HL-60 (cell line): ENCODE results near the gene PLP2.
"Not testable (repeated sequence)": the region's sequence is repeated elsewhere in the genome, so short reads cannot be mapped to it uniquely, and the experiment has no call there.

Experiments used
- DNase-seq, 2 experiments: peaks; one replicate each; pipeline ENCODE4 v3.0.0-alpha.2; 2010 to 2020; ENCODE audit warnings: low read depth in 1 of 2, low spot score in 1 of 2
- H3K27ac ChIP-seq: fragments of 250-450 bp; sonication (Bioruptor Pico); replicated peaks from 2 replicates; pipeline ENCODE4 v1.5.1; 2020; ENCODE audit warnings: mild to moderate bottlenecking, moderate library complexity
- H3K27me3 ChIP-seq: fragments of 250-450 bp; sonication (Bioruptor Pico); 2 replicates; pipeline ENCODE4 v1.5.1; 2021; ENCODE audit warnings: mild to moderate bottlenecking, moderate library complexity; ENCODE audit not compliant: insufficient read depth, poor library complexity, severe bottlenecking
- H3K4me3 ChIP-seq: replicated peaks from 2 replicates; pipeline ENCODE4 v1.5.1; 2011; ENCODE audit warnings: mild to moderate bottlenecking, control low read depth, low read length; ENCODE audit not compliant: insufficient read depth
- GABPA ChIP-seq: IDR thresholded peaks from 2 replicates; pipeline ENCODE4 v1.6.1; 2012; ENCODE audit warnings: low read depth
- POLR2AphosphoS5 ChIP-seq: IDR thresholded peaks from 2 replicates; pipeline ENCODE4 v1.6.1; 2012; ENCODE audit warnings: low read depth
- SPI1 ChIP-seq: IDR thresholded peaks from 2 replicates; pipeline ENCODE4 v1.6.1; 2012; ENCODE audit warnings: low read depth, mild to moderate bottlenecking, borderline replicate concordance
- long read RNA-seq: library from polyadenylated mRNA; unstranded; transcript quantifications from one replicate; pipeline ENCODE4 v2.0.0, GENCODE V29; 2020
- TF ChIP-seq, protein P1 (sequence below): IDR thresholded peaks from 2 replicates; pipeline ENCODE4 v1.6.1; 2012; ENCODE audit warnings: low read depth; ENCODE audit not compliant: insufficient replicate concordance
- TF ChIP-seq, protein P2 (sequence below): IDR thresholded peaks from one replicate; pipeline ENCODE4 v1.5.1; 2011; ENCODE audit warnings: low read length, control low read depth, inconsistent platforms; ENCODE audit not compliant: insufficient read depth

The PLP2 gene, protein sequence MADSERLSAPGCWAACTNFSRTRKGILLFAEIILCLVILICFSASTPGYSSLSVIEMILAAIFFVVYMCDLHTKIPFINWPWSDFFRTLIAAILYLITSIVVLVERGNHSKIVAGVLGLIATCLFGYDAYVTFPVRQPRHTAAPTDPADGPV
- long read RNA-seq, transcript PLP2-202 (5 exons, 1,079 nt): major isoform, 49 of 50 reads
- long read RNA-seq, partial matches to known transcripts: 0 of 50 reads
- long read RNA-seq, other reads (novel, unspliced or antisense): 1 of 50 reads

DNA sequence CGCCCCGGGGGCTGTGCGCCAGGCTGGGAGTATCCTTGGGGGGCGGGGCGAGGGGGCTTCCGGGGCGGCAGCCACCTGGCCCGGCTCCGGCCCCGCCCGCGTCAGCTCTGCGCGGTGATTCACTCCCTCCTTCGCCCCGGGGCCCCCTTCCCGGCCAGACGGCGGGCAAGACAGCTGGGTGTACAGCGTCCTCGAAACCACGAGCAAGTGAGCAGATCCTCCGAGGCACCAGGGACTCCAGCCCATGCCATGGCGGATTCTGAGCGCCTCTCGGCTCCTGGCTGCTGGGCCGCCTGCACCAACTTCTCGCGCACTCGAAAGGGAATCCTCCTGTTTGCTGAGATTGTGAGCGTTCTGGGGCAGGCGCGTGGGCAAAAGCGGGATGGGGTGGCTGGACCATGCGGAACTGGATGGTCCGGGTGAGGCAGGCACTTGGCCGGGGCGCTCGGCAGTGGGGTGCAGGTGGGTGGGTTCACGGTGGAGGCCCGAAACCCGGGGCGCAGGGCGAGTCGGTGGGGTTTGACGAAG lies at the start of gene PLP2:
Gene PLP2, plus strand, starts transcription at position 147 of the 528 bp plus-strand sequence. Its CDS starts 103 bp downstream, at position 250.
- Histone ChIP-seq H3K4me3 (peak within 1 kb of the TSS; percentile 61), H3K27me3 (no peaks in the 10 kb centered on the region), H3K27ac (peak within 1 kb of the TSS; percentile 77)
- TF ChIP-seq POLR2AphosphoS5 (peak; percentile 70), SPI1 (no peak)
- TF ChIP-seq, protein P1, sequence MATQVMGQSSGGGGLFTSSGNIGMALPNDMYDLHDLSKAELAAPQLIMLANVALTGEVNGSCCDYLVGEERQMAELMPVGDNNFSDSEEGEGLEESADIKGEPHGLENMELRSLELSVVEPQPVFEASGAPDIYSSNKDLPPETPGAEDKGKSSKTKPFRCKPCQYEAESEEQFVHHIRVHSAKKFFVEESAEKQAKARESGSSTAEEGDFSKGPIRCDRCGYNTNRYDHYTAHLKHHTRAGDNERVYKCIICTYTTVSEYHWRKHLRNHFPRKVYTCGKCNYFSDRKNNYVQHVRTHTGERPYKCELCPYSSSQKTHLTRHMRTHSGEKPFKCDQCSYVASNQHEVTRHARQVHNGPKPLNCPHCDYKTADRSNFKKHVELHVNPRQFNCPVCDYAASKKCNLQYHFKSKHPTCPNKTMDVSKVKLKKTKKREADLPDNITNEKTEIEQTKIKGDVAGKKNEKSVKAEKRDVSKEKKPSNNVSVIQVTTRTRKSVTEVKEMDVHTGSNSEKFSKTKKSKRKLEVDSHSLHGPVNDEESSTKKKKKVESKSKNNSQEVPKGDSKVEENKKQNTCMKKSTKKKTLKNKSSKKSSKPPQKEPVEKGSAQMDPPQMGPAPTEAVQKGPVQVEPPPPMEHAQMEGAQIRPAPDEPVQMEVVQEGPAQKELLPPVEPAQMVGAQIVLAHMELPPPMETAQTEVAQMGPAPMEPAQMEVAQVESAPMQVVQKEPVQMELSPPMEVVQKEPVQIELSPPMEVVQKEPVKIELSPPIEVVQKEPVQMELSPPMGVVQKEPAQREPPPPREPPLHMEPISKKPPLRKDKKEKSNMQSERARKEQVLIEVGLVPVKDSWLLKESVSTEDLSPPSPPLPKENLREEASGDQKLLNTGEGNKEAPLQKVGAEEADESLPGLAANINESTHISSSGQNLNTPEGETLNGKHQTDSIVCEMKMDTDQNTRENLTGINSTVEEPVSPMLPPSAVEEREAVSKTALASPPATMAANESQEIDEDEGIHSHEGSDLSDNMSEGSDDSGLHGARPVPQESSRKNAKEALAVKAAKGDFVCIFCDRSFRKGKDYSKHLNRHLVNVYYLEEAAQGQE: no peak
- peak in 1 of 2 experiments; percentile 55 for DNase-seq

- TF ChIP-seq, protein P2, sequence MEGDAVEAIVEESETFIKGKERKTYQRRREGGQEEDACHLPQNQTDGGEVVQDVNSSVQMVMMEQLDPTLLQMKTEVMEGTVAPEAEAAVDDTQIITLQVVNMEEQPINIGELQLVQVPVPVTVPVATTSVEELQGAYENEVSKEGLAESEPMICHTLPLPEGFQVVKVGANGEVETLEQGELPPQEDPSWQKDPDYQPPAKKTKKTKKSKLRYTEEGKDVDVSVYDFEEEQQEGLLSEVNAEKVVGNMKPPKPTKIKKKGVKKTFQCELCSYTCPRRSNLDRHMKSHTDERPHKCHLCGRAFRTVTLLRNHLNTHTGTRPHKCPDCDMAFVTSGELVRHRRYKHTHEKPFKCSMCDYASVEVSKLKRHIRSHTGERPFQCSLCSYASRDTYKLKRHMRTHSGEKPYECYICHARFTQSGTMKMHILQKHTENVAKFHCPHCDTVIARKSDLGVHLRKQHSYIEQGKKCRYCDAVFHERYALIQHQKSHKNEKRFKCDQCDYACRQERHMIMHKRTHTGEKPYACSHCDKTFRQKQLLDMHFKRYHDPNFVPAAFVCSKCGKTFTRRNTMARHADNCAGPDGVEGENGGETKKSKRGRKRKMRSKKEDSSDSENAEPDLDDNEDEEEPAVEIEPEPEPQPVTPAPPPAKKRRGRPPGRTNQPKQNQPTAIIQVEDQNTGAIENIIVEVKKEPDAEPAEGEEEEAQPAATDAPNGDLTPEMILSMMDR: no peak
- TF ChIP-seq, protein P1: no peak
- TF ChIP-seq POLR2AphosphoS5: no peak
- TF ChIP-seq SPI1: no peak
- TF ChIP-seq GABPA: no peak
- peak overlapping the region; percentile 78 for H3K4me3 ChIP-seq
Observed at GRCh38 chrX:49122499-49122898, 49.2 kb upstream of the PLP2 start.

GRCh38 chrX:49127742-49128258 lies 43.9 kb upstream of the PLP2 start:
- not testable (repeated sequence) for H3K4me3 ChIP-seq, H3K27me3 ChIP-seq
- DNase-seq: peak; percentile 46 to 81
- H3K27ac ChIP-seq: peak overlapping the region; percentile 61
- peak; percentile 76; the same call in 1 of the 2 replicates for TF ChIP-seq SPI1
- 0 out of 2 replicates have a peak, but pooled peaks have one; percentile 14 for TF ChIP-seq POLR2AphosphoS5

More at GRCh38 chrX:49122499-49122898, 49.2 kb upstream of the PLP2 start:
- no peak for DNase-seq
- H3K27ac ChIP-seq: no peak overlapping the region
- no peaks in the 10 kb centered on the region for H3K27me3 ChIP-seq

DNA sequence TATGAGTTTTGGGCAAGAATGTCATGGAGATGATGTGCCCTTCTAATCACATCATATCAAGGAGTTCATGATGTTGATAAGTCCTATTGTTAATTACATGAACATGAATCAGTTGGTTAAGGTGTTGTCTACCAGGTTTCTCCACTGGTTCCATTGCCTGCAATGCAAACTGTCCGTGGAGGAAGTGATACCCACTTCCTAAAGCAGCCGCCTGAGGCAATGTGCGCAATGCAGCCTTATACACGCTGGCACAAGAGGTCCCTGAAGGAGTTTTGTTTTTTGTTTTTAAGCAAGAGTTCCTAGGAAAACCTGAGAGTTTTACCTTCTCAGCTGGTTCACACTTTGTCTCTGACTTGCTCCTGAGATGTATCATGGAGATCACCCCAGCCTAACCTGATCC lies 42.3 kb upstream of the PLP2 start:
- peak; percentile 44 to 67 for DNase-seq
- H3K27ac ChIP-seq: peak overlapping the region; percentile 72
- H3K27me3 ChIP-seq: no peaks in the 10 kb centered on the region
- TF ChIP-seq, protein P2: no peak
- TF ChIP-seq SPI1: peak; percentile 74
- no peak overlapping the region for H3K4me3 ChIP-seq

- H3K27ac ChIP-seq, H3K27me3 ChIP-seq, H3K4me3 ChIP-seq, DNase-seq: not testable (repeated sequence)
Observed at GRCh38 chrX:49132275-49132674, 39.4 kb upstream of the PLP2 start.
